ENCODE data around the gene SLCO2A1. TPM values are rescaled to one million over a fixed set of nuclear protein-coding genes. Genes with fewer than 3 reads are reported as not detected.
A peak's percentile ranks its signal among the peaks of the same experiment; 100 is the strongest.

Gene SLCO2A1
- total RNA-seq, 6 donors from 2014 or later, result 56.2 to 308 (median 133) TPM

GRCh38 chr3:134066158-134066541 is 36.4 kb upstream of the SLCO2A1 start:
- no peak for DNase-seq
- 81 to 83% methylated on average over 5 to 7 of the region's 7 CpGs for WGBS, 2 donors
- Histone ChIP-seq H3K27me3 (no peaks in the 10 kb centered on the region), H3K4me3 (no peak overlapping the region), H3K4me1 (peaks cover 9 to 13% (median 10%) of the 10 kb centered on the region in 4 donors), H3K9me3 (no peaks in the 10 kb centered on the region), H3K36me3 (no peaks in the 10 kb centered on the region), H3K27ac (peak overlapping the region; percentile 55 to 82 (median 75))
- no peak for TF ChIP-seq EP300 (IDR thresholded peaks at IDR 0.05)
- TF ChIP-seq POLR2AphosphoS5 (IDR thresholded peaks at IDR 0.05), result no peak
- no peak for TF ChIP-seq POLR2A (IDR thresholded peaks at IDR 0.05)
- no peak for TF ChIP-seq CTCF (IDR thresholded peaks at IDR 0.05)
- ATAC-seq (ENCODE audit: low FRiP score in 2 of 2), result no peak

- no peak overlapping the region for H3K4me3 ChIP-seq
- ATAC-seq (ENCODE audit: low FRiP score in 2 of 2), result no peak
These were observed 35.8 kb upstream of the SLCO2A1 start for GRCh38 chr3:134065252-134066157.

GRCh38 chr3:134064081-134064480 is 34.4 kb upstream of the SLCO2A1 start:
- TF ChIP-seq POLR2AphosphoS5 (IDR thresholded peaks at IDR 0.05), result no peak
- TF ChIP-seq POLR2A (IDR thresholded peaks at IDR 0.05), result no peak
- no peak for TF ChIP-seq CTCF (IDR thresholded peaks at IDR 0.05)
- no peak for TF ChIP-seq EP300 (IDR thresholded peaks at IDR 0.05)
- peaks cover 14 to 29% (median 21%) of the 10 kb centered on the region in 4 donors for H3K4me1 ChIP-seq
- DNase-seq (no peak), ATAC-seq (ENCODE audit: low FRiP score in 2 of 2) (no peak)
- no peaks in the 10 kb centered on the region for H3K27me3 ChIP-seq
- H3K9me3 ChIP-seq, result no peaks in the 10 kb centered on the region
- 87 to 89% methylated on average over 2 of the region's 2 CpGs for whole genome bisulfite sequencing, 2 donors
- no peaks in the 10 kb centered on the region for H3K36me3 ChIP-seq
- H3K27ac ChIP-seq, result no peak overlapping the region
- no peak overlapping the region for H3K4me3 ChIP-seq

More at GRCh38 chr3:134065252-134066157, 35.8 kb upstream of the SLCO2A1 start:
- Histone ChIP-seq H3K36me3 (no peaks in the 10 kb centered on the region), H3K27me3 (no peaks in the 10 kb centered on the region), H3K4me1 (peaks cover 9 to 15% (median 12%) of the 10 kb centered on the region in 4 donors), H3K9me3 (no peaks in the 10 kb centered on the region), H3K27ac (peak overlapping the region; percentile 55 to 82 (median 75))
- no peak for DNase-seq
- WGBS, 2 donors, result 68 to 72% methylated on average over 9 of the region's 9 CpGs
- TF ChIP-seq CTCF (IDR thresholded peaks at IDR 0.05) (no peak), POLR2AphosphoS5 (IDR thresholded peaks at IDR 0.05) (no peak), POLR2A (IDR thresholded peaks at IDR 0.05) (no peak), EP300 (IDR thresholded peaks at IDR 0.05) (no peak)

- ATAC-seq (ENCODE audit: low FRiP score in 2 of 2) (no peak), DNase-seq (no peak)
- no peak overlapping the region for H3K27ac ChIP-seq
- H3K4me1 ChIP-seq, result peaks cover 33 to 51% (median 41%) of the 10 kb centered on the region in 4 donors
- no peaks in the 10 kb centered on the region for H3K9me3 ChIP-seq
- no peaks in the 10 kb centered on the region for H3K36me3 ChIP-seq
- WGBS, 2 donors, result 80 to 94% methylated on average over 7 of the region's 7 CpGs
- no peak overlapping the region for H3K4me3 ChIP-seq
- H3K27me3 ChIP-seq, result no peaks in the 10 kb centered on the region
- TF ChIP-seq CTCF (IDR thresholded peaks at IDR 0.05) (no peak), EP300 (IDR thresholded peaks at IDR 0.05) (no peak), POLR2AphosphoS5 (IDR thresholded peaks at IDR 0.05) (no peak), POLR2A (IDR thresholded peaks at IDR 0.05) (no peak)
These were observed 31.7 kb upstream of the SLCO2A1 start for GRCh38 chr3:134061401-134061800.
